WTC11 (cell line): ENCODE measurements around the gene LILRA6.

Experiments used
- AFF4 ChIP-seq: sonication (generic); formaldehyde crosslinking; IDR thresholded peaks from 2 replicates; pipeline ENCODE4 v1.8.1; 2023; ENCODE audit warnings: mild to moderate bottlenecking, missing genetic modification reagents, borderline replicate concordance
- CTCF ChIP-seq: fragments of 200-600 bp; IDR thresholded peaks from 2 replicates; pipeline ENCODE4 v1.8.0; 2022; ENCODE audit warnings: antibody characterized with exemption
- ETV6 ChIP-seq: sonication (generic); formaldehyde crosslinking; IDR thresholded peaks from 2 replicates; pipeline ENCODE4 v1.8.1; 2022; ENCODE audit warnings: mild to moderate bottlenecking, missing genetic modification reagents
- FOXP1 ChIP-seq: sonication (generic); formaldehyde crosslinking; IDR thresholded peaks from 2 replicates; pipeline ENCODE4 v1.8.0; 2022; ENCODE audit warnings: missing genetic modification reagents, mild to moderate bottlenecking, moderate library complexity, borderline replicate concordance
- IRF2 ChIP-seq: sonication (generic); formaldehyde crosslinking; IDR thresholded peaks from 2 replicates; pipeline ENCODE4 v1.8.0; 2022; ENCODE audit warnings: low read depth, missing genetic modification reagents, borderline replicate concordance
- MAX ChIP-seq: sonication (generic); formaldehyde crosslinking; IDR thresholded peaks from 2 replicates; pipeline ENCODE4 v1.8.0; 2022; ENCODE audit warnings: mild to moderate bottlenecking, missing genetic modification reagents
- MXD4 ChIP-seq: fragments of 250-450 bp; sonication (Bioruptor Pico); IDR thresholded peaks from 2 replicates; pipeline ENCODE4 v1.8.0; 2021; ENCODE audit warnings: mild to moderate bottlenecking, moderate library complexity, borderline replicate concordance
- NFYB ChIP-seq: sonication (generic); formaldehyde crosslinking; conservative IDR thresholded peaks from 2 replicates; pipeline ENCODE4 v1.8.0; 2022; ENCODE audit warnings: low read depth, missing genetic modification reagents
- SP1 ChIP-seq: sonication (generic); formaldehyde crosslinking; conservative IDR thresholded peaks from 2 replicates; pipeline ENCODE4 v1.8.1; 2022; ENCODE audit warnings: missing genetic modification reagents

- TF ChIP-seq CTCF (no peak), IRF2 (CRISPR knock-in tag) (no peak), AFF4 (CRISPR knock-in tag) (no peak), SP1 (CRISPR knock-in tag) (no peak), MXD4 (CRISPR knock-in tag) (no peak), NFYB (CRISPR knock-in tag) (no peak), ETV6 (CRISPR knock-in tag) (no peak), MAX (CRISPR knock-in tag) (no peak), FOXP1 (no peak)
Observed at GRCh38 chr19:54204767-54205468, 37.7 kb downstream of the LILRA6 start.
